B cell (primary cell): ENCODE measurements around the gene HNRNPLL.

ENCODE experiments used
- EZH2 ChIP-seq: IDR thresholded peaks from 2 replicates; pipeline ENCODE4 v1.6.1; 2012; ENCODE audit warnings: borderline replicate concordance, low read depth, mild to moderate bottlenecking, moderate library complexity, low read length; ENCODE audit not compliant: insufficient read depth, poor library complexity, severe bottlenecking
- TF ChIP-seq, protein P1 (sequence below): fragments of 200-600 bp; IDR thresholded peaks from one replicate; pipeline ENCODE4 v1.8.0; 2022; ENCODE audit warnings: antibody characterized with exemption, mild to moderate bottlenecking

DNA sequence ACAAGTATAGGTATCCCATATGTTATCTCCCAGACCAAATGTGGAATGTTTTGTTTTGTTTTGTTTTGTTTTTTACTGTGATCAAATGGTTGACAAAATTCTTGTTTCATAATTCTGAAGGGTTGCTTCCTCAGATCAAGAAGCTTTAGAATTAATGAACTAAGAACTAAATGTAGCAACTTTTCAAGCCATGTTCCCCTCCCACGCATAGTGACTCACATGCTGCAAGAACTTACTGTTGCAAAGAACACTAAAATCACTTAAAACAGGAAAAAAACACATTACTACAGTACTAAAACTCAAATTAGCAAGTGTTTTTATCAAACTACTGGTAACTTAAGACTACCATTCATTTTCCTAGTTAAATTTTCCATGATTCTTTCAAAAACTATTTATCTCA lies 30.6 kb downstream of the HNRNPLL start:
- no peak for TF ChIP-seq EZH2
- TF ChIP-seq, protein P1, sequence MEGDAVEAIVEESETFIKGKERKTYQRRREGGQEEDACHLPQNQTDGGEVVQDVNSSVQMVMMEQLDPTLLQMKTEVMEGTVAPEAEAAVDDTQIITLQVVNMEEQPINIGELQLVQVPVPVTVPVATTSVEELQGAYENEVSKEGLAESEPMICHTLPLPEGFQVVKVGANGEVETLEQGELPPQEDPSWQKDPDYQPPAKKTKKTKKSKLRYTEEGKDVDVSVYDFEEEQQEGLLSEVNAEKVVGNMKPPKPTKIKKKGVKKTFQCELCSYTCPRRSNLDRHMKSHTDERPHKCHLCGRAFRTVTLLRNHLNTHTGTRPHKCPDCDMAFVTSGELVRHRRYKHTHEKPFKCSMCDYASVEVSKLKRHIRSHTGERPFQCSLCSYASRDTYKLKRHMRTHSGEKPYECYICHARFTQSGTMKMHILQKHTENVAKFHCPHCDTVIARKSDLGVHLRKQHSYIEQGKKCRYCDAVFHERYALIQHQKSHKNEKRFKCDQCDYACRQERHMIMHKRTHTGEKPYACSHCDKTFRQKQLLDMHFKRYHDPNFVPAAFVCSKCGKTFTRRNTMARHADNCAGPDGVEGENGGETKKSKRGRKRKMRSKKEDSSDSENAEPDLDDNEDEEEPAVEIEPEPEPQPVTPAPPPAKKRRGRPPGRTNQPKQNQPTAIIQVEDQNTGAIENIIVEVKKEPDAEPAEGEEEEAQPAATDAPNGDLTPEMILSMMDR, result no peak
